Measurements from ENCODE around the gene SLC24A3. TPM values are rescaled to one million over a fixed set of nuclear protein-coding genes. Genes with fewer than 3 reads are reported as not detected.

Gene SLC24A3
- total RNA-seq, 1 experiment from 2014 or later, result not detected

DNA sequence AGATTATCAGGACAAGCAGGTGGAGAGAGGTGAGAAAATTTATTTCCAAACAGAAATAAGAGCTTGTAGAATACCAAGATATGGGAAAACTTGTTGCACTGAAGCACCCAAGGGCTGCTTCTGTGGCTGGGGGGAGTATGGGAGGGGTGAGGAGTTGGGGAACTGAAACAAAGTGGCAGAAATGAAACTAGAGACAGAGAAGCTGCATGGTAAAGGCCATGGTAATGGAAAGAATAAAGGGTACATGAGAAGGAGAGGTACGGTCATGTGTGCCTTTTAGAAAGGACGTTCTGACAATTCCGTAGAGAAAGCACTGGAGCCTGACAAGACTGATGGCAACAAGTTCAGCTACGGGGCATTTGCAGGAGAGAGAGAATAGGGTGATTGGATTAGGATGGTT, 494.0 kb downstream of the SLC24A3 start:
- Histone ChIP-seq H3K27me3 (ENCODE audit: insufficient read depth, low read depth) (peaks cover 20% of the 10 kb centered on the region; the same call in 1 of the 2 replicates), H3K4me3 (no peak overlapping the region), H2AFZ (no peak overlapping the region), H3K9me3 (ENCODE audit: insufficient read depth, low read depth) (peaks cover 5% of the 10 kb centered on the region; the same call in 1 of the 2 replicates), H3F3A (ENCODE audit: insufficient read depth, low read depth) (no peaks in the 10 kb centered on the region), H3K79me2 (ENCODE audit: low read depth) (no peaks in the 10 kb centered on the region), H3K36me3 (ENCODE audit: low read depth) (no peaks in the 10 kb centered on the region), H4K20me1 (ENCODE audit: insufficient read depth) (no peaks in the 10 kb centered on the region), H3K4me2 (no peak overlapping the region), H3K27ac (no peak overlapping the region), H3K4me1 (replicated peaks; ENCODE audit: insufficient read depth) (no peaks in the 10 kb centered on the region), H3K9me2 (ENCODE audit: insufficient read depth) (no peaks in the 10 kb centered on the region)
- ChIA-PET CTCF (no interaction called here), POLR2A (ENCODE audit: unreplicated experiment) (no interaction called here)
- no peak for DNase-seq
- intact Hi-C loops (cut with micrococcal nuclease; ENCODE audit: unreplicated experiment), result no loop called here
- BruUV-seq (replicated peaks), result no TSS peak
- TF ChIP-seq, protein P1, sequence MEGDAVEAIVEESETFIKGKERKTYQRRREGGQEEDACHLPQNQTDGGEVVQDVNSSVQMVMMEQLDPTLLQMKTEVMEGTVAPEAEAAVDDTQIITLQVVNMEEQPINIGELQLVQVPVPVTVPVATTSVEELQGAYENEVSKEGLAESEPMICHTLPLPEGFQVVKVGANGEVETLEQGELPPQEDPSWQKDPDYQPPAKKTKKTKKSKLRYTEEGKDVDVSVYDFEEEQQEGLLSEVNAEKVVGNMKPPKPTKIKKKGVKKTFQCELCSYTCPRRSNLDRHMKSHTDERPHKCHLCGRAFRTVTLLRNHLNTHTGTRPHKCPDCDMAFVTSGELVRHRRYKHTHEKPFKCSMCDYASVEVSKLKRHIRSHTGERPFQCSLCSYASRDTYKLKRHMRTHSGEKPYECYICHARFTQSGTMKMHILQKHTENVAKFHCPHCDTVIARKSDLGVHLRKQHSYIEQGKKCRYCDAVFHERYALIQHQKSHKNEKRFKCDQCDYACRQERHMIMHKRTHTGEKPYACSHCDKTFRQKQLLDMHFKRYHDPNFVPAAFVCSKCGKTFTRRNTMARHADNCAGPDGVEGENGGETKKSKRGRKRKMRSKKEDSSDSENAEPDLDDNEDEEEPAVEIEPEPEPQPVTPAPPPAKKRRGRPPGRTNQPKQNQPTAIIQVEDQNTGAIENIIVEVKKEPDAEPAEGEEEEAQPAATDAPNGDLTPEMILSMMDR (conservative IDR thresholded peaks at IDR 0.05), result no peak
- no peak for TF ChIP-seq EZH2 (IDR thresholded peaks at IDR 0.05; ENCODE audit: low read depth)

DNA sequence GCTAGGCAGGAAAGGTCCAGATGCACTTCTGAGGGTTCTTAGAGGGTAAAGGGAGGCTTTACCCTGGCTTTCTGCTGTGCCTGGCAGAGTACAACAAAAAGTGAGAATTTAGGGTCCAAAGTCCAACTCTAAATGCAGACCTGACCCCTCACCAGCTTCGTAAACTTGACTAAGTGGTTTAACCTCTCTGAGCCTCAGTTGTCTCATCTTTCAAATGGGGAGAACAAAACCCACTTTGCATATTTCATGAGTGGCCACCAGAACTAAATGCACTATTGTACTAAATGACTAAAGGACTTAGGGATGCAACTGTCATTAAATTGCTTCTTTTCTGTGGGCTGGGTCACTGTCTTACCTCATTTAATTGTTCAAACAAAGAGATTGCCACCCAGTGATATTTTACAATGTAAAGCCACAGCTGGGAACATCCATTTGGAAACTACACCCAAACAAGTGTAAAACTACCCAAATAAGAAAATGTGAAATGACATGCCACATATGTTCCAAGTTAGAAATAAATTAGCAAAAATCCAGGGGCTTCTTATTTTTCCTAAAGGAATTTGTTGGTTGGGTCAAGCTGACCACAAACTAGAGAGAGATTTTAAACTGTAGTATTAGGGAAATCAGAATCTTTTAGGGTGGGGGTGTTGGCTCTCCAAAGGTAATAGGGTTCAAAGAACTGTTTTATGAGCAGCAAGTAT, 497.3 kb downstream of the SLC24A3 start:
- Histone ChIP-seq H3K27ac (no peak overlapping the region), H2AFZ (no peak overlapping the region), H3K79me2 (ENCODE audit: low read depth) (no peaks in the 10 kb centered on the region), H3F3A (ENCODE audit: insufficient read depth, low read depth) (no peaks in the 10 kb centered on the region), H3K36me3 (ENCODE audit: low read depth) (no peaks in the 10 kb centered on the region), H3K27me3 (ENCODE audit: insufficient read depth, low read depth) (peaks cover 20% of the 10 kb centered on the region; the same call in 1 of the 2 replicates), H3K4me3 (no peak overlapping the region), H3K9me3 (ENCODE audit: insufficient read depth, low read depth) (no peaks in the 10 kb centered on the region), H3K9me2 (ENCODE audit: insufficient read depth) (no peaks in the 10 kb centered on the region), H3K4me1 (replicated peaks; ENCODE audit: insufficient read depth) (no peaks in the 10 kb centered on the region), H4K20me1 (ENCODE audit: insufficient read depth) (no peaks in the 10 kb centered on the region), H3K4me2 (no peak overlapping the region)
- no peak for TF ChIP-seq EZH2 (IDR thresholded peaks at IDR 0.05; ENCODE audit: low read depth)
- TF ChIP-seq, protein P1 (conservative IDR thresholded peaks at IDR 0.05), result no peak
- no peak for DNase-seq
- ChIA-PET POLR2A (ENCODE audit: unreplicated experiment) (no interaction called here), CTCF (no interaction called here)
- no TSS peak for BruUV-seq (replicated peaks)
- intact Hi-C loops (cut with micrococcal nuclease; ENCODE audit: unreplicated experiment), result no loop called here

DNA sequence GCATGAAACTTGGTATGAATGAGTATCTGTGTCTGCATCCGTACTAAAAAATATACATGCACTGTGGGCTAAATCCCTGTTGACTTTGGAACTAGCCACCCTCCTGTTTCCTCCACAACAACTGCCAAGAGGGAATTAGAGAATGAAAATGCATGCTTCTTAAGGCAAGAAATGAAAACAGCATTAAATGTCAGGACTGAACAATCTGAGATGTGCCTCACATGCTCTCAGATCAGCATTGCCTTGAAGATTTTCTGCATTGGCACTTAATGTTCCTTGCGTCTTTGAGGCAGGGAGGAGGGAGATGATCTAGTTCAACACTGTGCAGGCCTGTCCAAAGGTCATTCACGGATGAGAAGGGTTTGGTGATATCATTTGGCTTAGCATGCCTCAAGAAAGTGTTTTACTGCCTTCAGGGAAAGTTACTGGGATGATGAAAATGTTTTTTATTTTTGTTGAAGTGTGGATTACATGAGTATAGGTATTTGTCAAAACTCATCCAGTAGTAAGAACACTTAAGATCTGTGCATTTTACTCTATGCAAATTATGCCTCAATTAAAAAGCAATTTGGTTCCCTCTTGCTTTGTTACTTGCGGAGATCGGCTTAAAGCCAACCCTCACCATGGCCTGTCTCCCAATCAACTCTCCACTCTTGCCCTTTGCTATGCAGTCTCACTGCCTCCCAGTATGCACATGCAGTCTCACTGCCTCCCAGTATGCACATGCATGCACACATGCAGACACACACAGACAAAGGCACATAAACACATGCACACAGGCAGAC, 498.1 kb downstream of the SLC24A3 start:
- no peaks in the 10 kb centered on the region for H3K36me3 ChIP-seq (ENCODE audit: low read depth)
- no peaks in the 10 kb centered on the region for H3K79me2 ChIP-seq (ENCODE audit: low read depth)
- no peaks in the 10 kb centered on the region for H3K4me1 ChIP-seq (replicated peaks; ENCODE audit: insufficient read depth)
- no peak overlapping the region for H3K4me3 ChIP-seq
- H3K9me2 ChIP-seq (ENCODE audit: insufficient read depth), result no peaks in the 10 kb centered on the region
- peaks cover 20% of the 10 kb centered on the region; the same call in 1 of the 2 replicates for H3K27me3 ChIP-seq (ENCODE audit: insufficient read depth, low read depth)
- no peak overlapping the region for H3K27ac ChIP-seq
- TF ChIP-seq, protein P1 (conservative IDR thresholded peaks at IDR 0.05), result no peak
- TF ChIP-seq EZH2 (IDR thresholded peaks at IDR 0.05; ENCODE audit: low read depth), result no peak
- ChIA-PET POLR2A (ENCODE audit: unreplicated experiment) (no interaction called here), CTCF (no interaction called here)
- H4K20me1 ChIP-seq (ENCODE audit: insufficient read depth), result no peaks in the 10 kb centered on the region
- intact Hi-C loops (cut with micrococcal nuclease; ENCODE audit: unreplicated experiment), result no loop called here
- no TSS peak for BruUV-seq (replicated peaks)
- no peak overlapping the region for H2AFZ ChIP-seq
- no peaks in the 10 kb centered on the region for H3K9me3 ChIP-seq (ENCODE audit: insufficient read depth, low read depth)
- DNase-seq, result no peak
- no peaks in the 10 kb centered on the region for H3F3A ChIP-seq (ENCODE audit: insufficient read depth, low read depth)
- H3K4me2 ChIP-seq, result no peak overlapping the region

All from PC-9 (cell line).